Nephron (organoid): ENCODE data around the gene UFD1.

Experiments used
- H3K27ac Mint-ChIP-seq, 3 experiments: 2 replicates each; pipeline ENCODE4 v1.8.0; 2020; ENCODE audit warnings: mixed read lengths in 3 of 3, mild to moderate bottlenecking in 2 of 3, moderate library complexity in 1 of 3
- H3K27me3 Mint-ChIP-seq: 2 replicates; pipeline ENCODE4 v1.8.0; 2021; ENCODE audit warnings: low read depth, mild to moderate bottlenecking, moderate library complexity, mixed read lengths
- H3K36me3 Mint-ChIP-seq: 2 replicates; pipeline ENCODE4 v1.8.0; 2020; ENCODE audit warnings: low read depth, mixed read lengths
- H3K4me1 Mint-ChIP-seq: 2 replicates; pipeline ENCODE4 v1.8.0; 2020; ENCODE audit warnings: mixed read lengths
- H3K4me3 Mint-ChIP-seq, 3 experiments: 2 replicates each; pipeline ENCODE4 v1.8.0; 2020; ENCODE audit warnings: mild to moderate bottlenecking in 3 of 3, mixed read lengths in 3 of 3, moderate library complexity in 2 of 3
- H3K9me3 Mint-ChIP-seq: 2 replicates; pipeline ENCODE4 v1.8.0; 2020; ENCODE audit warnings: mixed read lengths
- CTCF ChIP-seq, 3 experiments: fragments of 200-600 bp; sonication (generic); IDR thresholded peaks; one replicate each; pipeline ENCODE4 v1.5.0; 2021; ENCODE audit warnings: antibody characterized with exemption in 3 of 3; ENCODE audit not compliant: unreplicated experiment in 3 of 3

Gene UFD1

DNA sequence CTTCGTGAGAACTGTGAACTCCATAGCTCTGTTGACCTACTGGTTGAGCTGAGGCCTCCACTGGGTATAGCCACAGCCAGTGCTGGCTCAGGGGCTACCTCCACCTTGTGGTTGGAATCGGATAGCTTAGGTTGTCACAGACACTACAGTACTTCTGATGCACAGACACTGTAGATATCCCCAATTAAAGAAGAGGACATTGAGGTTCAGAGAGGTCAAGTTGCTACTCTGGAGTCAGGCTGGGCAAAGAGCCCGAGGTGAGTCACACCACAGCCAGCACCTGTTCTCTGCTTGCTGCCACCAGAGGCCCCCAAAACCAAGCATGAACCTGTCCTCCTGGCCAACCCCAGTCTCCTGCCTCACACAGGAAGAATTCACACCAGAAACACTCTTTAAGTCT lies 5.4 kb downstream of the UFD1 start:
- Mint-ChIP-seq H3K27me3 (no peaks in the 10 kb centered on the region), H3K9me3 (no peaks in the 10 kb centered on the region), H3K27ac (no peak overlapping the region), H3K4me3 (no peak overlapping the region), H3K36me3 (peaks cover 35% of the 10 kb centered on the region), H3K4me1 (peaks cover 19% of the 10 kb centered on the region)
- TF ChIP-seq CTCF (IDR thresholded peaks at IDR 0.05; ENCODE audit: unreplicated experiment in 3 of 3): no peak

DNA sequence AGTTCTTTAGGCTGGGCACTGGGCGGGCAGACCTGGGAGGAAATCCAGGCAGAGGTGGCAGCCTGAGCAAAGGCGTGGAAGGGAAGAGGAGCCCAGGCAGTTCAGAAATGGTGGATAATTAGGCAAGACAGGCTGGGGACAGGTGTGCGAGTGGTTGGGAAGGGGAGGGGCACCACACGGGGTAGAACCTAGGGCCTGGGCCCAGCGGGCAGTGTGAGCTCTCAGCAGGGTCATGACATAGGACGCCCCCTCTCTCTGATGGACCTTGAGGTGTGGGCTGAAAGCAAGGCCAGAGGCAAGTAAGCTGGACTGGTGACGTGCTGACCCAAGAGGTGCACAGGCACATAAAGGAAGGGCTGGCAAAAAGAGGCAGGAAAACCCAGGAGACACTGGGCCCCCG lies 6.8 kb downstream of the UFD1 start:
- no peak for TF ChIP-seq CTCF (IDR thresholded peaks at IDR 0.05; ENCODE audit: unreplicated experiment in 3 of 3)
- Mint-ChIP-seq H3K27me3 (no peaks in the 10 kb centered on the region), H3K4me3 (no peak overlapping the region), H3K9me3 (no peaks in the 10 kb centered on the region), H3K27ac (no peak overlapping the region), H3K4me1 (peaks cover 8% of the 10 kb centered on the region), H3K36me3 (peaks cover 49% of the 10 kb centered on the region)

DNA sequence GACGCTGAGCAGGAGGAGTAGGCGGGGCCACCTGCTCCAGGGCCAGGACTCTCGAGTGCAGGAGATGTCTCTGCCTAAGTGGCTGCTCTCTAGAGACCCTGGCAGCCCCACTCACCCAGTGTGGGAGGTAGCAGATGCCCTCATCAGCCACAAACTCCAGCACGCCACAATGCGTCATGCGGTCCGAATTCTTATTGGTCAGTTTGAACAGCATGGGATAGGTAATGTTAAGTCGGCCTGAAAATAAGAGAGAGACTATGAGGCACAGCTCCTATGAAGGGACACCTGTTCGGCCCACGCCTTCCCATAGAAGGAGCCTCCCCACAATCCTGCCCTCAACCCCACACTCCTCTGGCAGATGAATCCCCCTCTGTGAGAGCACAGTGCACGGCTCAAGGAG lies 7.4 kb downstream of the UFD1 start:
- Mint-ChIP-seq H3K9me3 (no peaks in the 10 kb centered on the region), H3K4me1 (peaks cover 5% of the 10 kb centered on the region), H3K36me3 (peaks cover 52% of the 10 kb centered on the region), H3K4me3 (no peak overlapping the region), H3K27ac (no peak overlapping the region), H3K27me3 (no peaks in the 10 kb centered on the region)
- TF ChIP-seq CTCF (IDR thresholded peaks at IDR 0.05; ENCODE audit: unreplicated experiment in 3 of 3): no peak

- Mint-ChIP-seq H3K27me3 (no peaks in the 10 kb centered on the region), H3K4me3 (no peak overlapping the region), H3K27ac (no peak overlapping the region), H3K9me3 (no peaks in the 10 kb centered on the region), H3K4me1 (no peaks in the 10 kb centered on the region), H3K36me3 (peaks cover 61% of the 10 kb centered on the region)
- no peak for TF ChIP-seq CTCF (IDR thresholded peaks at IDR 0.05; ENCODE audit: unreplicated experiment in 3 of 3)
Observed at GRCh38 chr22:19470010-19470409, 9.0 kb downstream of the UFD1 start.

DNA sequence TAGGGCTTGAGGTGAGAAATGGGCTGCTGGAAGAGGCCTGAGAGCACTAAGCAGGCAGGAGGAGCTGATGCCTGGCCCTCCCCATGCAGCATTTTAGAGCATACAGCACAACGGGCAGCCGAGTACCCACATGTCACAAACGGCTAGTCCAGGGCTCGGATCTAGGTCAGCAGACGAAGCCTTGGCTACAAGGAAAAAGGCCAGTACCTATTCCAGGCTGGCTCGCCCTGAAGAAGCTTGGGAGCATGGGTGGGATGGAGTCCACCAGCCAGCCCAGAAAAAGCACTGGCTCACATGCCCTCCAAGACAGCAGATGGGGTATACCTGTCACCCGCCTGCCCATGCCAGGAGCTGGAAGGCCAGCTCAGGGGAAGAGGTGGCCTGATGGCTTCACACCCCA lies 9.6 kb downstream of the UFD1 start:
- H3K36me3 Mint-ChIP-seq: peaks cover 65% of the 10 kb centered on the region
- no peak overlapping the region for H3K27ac Mint-ChIP-seq
- no peaks in the 10 kb centered on the region for H3K27me3 Mint-ChIP-seq
- H3K4me3 Mint-ChIP-seq: no peak overlapping the region
- H3K4me1 Mint-ChIP-seq: no peaks in the 10 kb centered on the region
- TF ChIP-seq CTCF (IDR thresholded peaks at IDR 0.05; ENCODE audit: unreplicated experiment in 3 of 3): no peak
- no peaks in the 10 kb centered on the region for H3K9me3 Mint-ChIP-seq

DNA sequence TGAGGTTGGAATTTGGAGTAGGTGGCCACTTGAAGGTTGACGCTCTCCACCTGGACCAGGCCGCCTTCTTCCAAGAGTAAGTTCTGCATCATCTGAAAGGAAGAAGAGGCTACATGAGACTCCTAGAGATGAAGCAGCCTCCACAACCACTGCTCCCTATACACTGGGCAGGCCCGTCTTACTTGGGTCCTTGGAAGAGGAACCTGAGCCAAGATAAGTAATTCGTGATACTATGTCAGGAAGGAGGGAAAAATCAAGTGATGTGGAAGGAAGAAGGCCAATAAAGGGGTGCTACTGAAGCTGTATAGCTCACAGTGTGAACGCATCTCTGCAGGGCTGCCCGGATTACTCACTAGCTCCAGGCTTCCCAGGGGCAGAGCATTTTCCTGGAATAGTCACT lies 11.1 kb downstream of the UFD1 start:
- Mint-ChIP-seq H3K4me3 (no peak overlapping the region), H3K27ac (no peak overlapping the region), H3K36me3 (peaks cover 61% of the 10 kb centered on the region), H3K4me1 (no peaks in the 10 kb centered on the region), H3K9me3 (no peaks in the 10 kb centered on the region), H3K27me3 (no peaks in the 10 kb centered on the region)
- no peak for TF ChIP-seq CTCF (IDR thresholded peaks at IDR 0.05; ENCODE audit: unreplicated experiment in 3 of 3)
